SK-N-MC (cell line): ENCODE data around the gene FOSL2.

Experiments used
- DNase-seq: peaks from one replicate; pipeline ENCODE4 v3.0.0-alpha.2; 2011; ENCODE audit warnings: low read depth, low spot score
- H3K27ac ChIP-seq: fragments of 200-600 bp; sonication (generic); 2 replicates; pipeline ENCODE4 v1.5.1; 2016; ENCODE audit warnings: mixed run types
- H3K36me3 ChIP-seq: fragments of 200-600 bp; sonication (generic); 2 replicates; pipeline ENCODE4 v1.6.1; 2017; ENCODE audit warnings: antibody characterized with exemption, low read length, mixed read lengths; ENCODE audit not compliant: insufficient read depth
- H3K4me3 ChIP-seq: fragments of 200-600 bp; sonication (generic); 2 replicates; pipeline ENCODE4 v1.5.1; 2016
- H3K9ac ChIP-seq: fragments of 200-600 bp; sonication (generic); 2 replicates; pipeline ENCODE4 v1.8.0; 2017; ENCODE audit warnings: mixed run types, mixed read lengths; ENCODE audit not compliant: insufficient read length
- H3K9me3 ChIP-seq: fragments of 200-600 bp; sonication (generic); 2 replicates; pipeline ENCODE4 v1.6.1; 2017; ENCODE audit warnings: low read depth, mild to moderate bottlenecking, antibody characterized with exemption, low read length, moderate library complexity, mixed read lengths
- EZH2 ChIP-seq: fragments of 200-600 bp; sonication (generic); IDR thresholded peaks from one replicate; pipeline ENCODE4 v1.6.1; 2017; ENCODE audit warnings: antibody characterized with exemption
- FOXP2 ChIP-seq: optimal IDR thresholded peaks from 2 replicates; pipeline ENCODE3; 2011; ENCODE audit warnings: mild to moderate bottlenecking, moderate library complexity; ENCODE audit not compliant: insufficient read depth; ENCODE audit errors: extremely low read length, control extremely low read depth
- POLR2AphosphoS5 ChIP-seq: IDR thresholded peaks from 2 replicates; pipeline ENCODE4 v1.6.1; 2012; ENCODE audit warnings: mild to moderate bottlenecking, low read depth, low read length, borderline replicate concordance

FOSL2 gene

DNA sequence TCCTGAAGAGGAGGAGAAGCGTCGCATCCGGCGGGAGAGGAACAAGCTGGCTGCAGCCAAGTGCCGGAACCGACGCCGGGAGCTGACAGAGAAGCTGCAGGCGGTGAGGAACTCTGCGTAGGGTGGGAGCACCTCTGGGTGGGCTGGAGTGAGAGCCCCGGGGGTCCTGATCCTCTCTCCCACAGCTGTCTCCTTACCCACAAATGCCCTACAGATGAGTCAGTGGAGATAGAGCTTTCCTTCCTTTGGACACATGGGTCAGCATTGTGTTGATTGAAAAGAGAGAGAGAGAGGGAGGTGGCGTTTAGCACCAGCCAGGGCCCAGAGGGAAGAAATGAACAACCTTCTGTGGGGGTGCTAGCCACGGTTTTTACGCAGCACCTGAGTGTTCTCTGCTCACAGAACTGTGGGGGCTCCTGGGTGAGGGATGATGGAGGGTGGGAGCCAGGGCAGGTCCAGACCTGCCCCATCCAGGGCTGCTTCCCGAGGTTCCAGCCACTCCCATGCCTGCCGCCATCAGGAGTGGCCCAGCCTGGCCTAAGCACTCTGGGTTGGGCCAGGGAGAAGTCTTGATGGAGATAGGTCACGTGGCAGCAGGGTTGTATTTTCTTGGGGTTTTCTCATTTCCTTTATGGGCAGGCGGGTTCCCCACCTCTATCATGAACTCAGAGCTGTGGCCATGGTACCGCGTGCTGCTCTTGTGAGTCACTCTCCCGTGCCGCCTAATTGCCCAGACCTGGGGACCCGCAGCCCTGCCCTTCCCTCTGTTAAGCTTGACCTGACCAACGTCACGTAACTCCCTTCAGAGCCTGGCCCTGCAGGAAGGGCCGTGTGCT is 16.3 kb downstream of the FOSL2 start:
- Histone ChIP-seq H3K27ac (no peak overlapping the region), H3K36me3 (no peaks in the 10 kb centered on the region; the same call in 1 of the 2 replicates), H3K9me3 (no peaks in the 10 kb centered on the region), H3K4me3 (no peak overlapping the region), H3K9ac (no peak overlapping the region)
- no peak for DNase-seq
- TF ChIP-seq EZH2 (no peak), POLR2AphosphoS5 (no peak), FOXP2 (no peak)

DNA sequence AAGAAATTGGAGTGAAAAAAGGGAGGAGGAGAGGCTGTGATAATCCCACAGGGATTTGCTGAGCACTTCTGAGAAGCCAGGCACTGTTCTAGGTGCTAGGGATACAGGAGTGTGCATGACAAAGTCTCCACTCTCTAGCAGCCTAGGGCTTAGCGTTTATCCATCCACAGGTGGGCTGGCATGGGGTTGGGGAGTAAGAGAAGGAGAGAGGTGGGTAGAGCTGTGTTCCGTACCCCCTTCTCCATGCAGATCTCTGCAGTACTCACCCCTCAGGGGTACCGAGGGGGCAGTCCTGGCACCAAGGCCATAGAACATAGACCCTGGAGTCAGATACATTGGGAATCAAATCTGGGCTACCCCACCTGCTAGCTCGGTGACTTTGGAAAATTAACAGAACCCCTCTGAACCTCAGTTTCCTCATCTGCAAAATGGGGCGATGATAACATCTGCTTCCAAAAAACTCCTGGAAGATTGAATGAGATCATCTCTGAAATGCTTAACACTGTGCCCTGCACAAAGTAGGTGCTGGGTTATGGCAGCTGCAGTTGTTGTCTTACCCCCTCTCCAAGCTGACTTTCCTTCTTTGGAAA is 18.6 kb downstream of the FOSL2 start:
- DNase-seq: no peak
- Histone ChIP-seq H3K36me3 (no peaks in the 10 kb centered on the region; the same call in 1 of the 2 replicates), H3K27ac (no peak overlapping the region), H3K4me3 (no peak overlapping the region), H3K9ac (no peak overlapping the region), H3K9me3 (no peaks in the 10 kb centered on the region)
- TF ChIP-seq POLR2AphosphoS5: no peak
- no peak for TF ChIP-seq FOXP2
- no peak for TF ChIP-seq EZH2

DNA sequence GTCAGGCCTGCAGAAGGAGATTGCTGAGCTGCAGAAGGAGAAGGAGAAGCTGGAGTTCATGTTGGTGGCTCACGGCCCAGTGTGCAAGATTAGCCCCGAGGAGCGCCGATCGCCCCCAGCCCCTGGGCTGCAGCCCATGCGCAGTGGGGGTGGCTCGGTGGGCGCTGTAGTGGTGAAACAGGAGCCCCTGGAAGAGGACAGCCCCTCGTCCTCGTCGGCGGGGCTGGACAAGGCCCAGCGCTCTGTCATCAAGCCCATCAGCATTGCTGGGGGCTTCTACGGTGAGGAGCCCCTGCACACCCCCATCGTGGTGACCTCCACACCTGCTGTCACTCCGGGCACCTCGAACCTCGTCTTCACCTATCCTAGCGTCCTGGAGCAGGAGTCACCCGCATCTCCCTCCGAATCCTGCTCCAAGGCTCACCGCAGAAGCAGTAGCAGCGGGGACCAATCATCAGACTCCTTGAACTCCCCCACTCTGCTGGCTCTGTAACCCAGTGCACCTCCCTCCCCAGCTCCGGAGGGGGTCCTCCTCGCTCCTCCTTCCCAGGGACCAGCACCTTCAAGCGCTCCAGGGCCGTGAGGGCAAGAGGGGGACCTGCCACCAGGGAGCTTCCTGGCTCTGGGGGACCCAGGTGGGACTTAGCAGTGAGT is 19.4 kb downstream of the FOSL2 start:
- Histone ChIP-seq H3K4me3 (no peak overlapping the region), H3K36me3 (no peaks in the 10 kb centered on the region; the same call in 1 of the 2 replicates), H3K27ac (no peak overlapping the region), H3K9me3 (no peaks in the 10 kb centered on the region), H3K9ac (no peak overlapping the region)
- DNase-seq: no peak
- no peak for TF ChIP-seq EZH2
- TF ChIP-seq FOXP2: no peak
- TF ChIP-seq POLR2AphosphoS5: no peak

DNA sequence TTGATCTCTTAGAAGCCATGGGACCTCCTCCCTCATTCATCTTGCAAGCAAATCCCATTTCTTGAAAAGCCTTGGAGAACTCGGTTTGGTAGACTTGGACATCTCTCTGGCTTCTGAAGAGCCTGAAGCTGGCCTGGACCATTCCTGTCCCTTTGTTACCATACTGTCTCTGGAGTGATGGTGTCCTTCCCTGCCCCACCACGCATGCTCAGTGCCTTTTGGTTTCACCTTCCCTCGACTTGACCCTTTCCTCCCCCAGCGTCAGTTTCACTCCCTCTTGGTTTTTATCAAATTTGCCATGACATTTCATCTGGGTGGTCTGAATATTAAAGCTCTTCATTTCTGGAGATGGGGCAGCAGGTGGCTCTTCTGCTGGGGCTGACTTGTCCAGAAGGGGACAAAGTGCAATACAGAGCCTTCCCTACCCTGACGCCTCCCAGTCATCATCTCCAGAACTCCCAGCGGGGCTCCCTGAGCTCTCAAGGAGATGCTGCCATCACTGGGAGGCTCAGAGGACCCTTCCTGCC is 20.0 kb downstream of the FOSL2 start:
- Histone ChIP-seq H3K9me3 (no peaks in the 10 kb centered on the region), H3K27ac (no peak overlapping the region), H3K9ac (no peak overlapping the region), H3K4me3 (no peak overlapping the region), H3K36me3 (no peaks in the 10 kb centered on the region; the same call in 1 of the 2 replicates)
- TF ChIP-seq POLR2AphosphoS5 (no peak), FOXP2 (no peak), EZH2 (no peak)
- no peak for DNase-seq

DNA sequence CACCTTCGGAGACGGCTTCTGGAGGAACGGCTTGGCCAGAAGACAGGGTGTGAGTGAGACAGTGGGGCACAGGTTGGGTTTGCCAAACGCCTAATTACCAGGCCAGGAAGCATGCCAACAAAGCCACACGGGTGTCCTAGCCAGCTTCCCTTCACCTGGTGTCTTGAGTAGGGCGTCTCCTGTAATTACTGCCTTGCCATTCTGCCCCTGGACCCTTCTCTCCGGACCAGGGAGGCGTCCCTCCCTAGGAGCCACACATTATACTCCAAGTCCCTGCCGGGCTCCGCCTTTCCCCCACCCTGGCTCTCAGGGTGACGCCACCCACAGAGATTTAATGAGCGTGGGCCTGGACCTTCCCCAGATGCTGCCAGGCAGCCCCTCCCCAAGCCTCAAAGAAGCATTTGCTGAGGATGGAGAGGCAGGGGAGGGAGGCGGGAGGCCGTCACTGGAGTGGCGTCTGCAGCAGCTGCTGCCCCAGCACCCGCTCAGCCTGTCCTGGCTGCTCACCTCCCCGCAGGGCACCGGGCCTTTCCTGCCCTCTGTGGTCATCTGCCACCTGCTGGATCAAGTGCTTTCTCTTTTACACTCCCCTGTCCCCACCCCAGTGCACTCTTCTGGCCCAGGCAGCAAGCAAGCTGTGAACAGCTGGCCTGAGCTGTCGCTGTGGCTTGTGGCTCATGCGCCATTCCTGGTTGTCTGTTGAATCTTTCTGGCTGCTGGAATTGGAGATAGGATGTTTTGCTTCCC is 20.7 kb downstream of the FOSL2 start:
- Histone ChIP-seq H3K27ac (no peak overlapping the region), H3K36me3 (no peaks in the 10 kb centered on the region)
- no peak for DNase-seq

DNA sequence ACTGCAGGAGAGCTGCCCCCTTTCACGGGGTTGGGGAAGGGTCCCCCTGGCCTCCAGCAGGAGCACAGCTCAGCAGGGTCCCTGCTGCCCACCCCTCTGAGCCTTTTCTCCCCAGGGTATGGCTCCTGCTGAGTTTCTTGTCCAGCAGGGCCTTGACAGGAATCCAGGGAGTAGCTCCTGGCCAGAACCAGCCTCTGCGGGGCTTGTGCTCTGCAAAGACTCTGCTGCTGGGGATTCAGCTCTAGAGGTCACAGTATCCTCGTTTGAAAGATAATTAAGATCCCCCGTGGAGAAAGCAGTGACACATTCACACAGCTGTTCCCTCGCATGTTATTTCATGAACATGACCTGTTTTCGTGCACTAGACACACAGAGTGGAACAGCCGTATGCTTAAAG is 21.2 kb downstream of the FOSL2 start:
- H3K27ac ChIP-seq: no peak overlapping the region
- H3K4me3 ChIP-seq: no peak overlapping the region
- H3K36me3 ChIP-seq: no peaks in the 10 kb centered on the region
- DNase-seq: no peak
- TF ChIP-seq POLR2AphosphoS5 (no peak), FOXP2 (no peak), EZH2 (no peak)
- no peak overlapping the region for H3K9ac ChIP-seq
- H3K9me3 ChIP-seq: no peaks in the 10 kb centered on the region

More for the DNA sequence above, 20.7 kb downstream of the FOSL2 start:
- no peaks in the 10 kb centered on the region for H3K9me3 ChIP-seq
- no peak overlapping the region for H3K9ac ChIP-seq
- no peak overlapping the region for H3K4me3 ChIP-seq
- TF ChIP-seq FOXP2 (no peak), POLR2AphosphoS5 (no peak), EZH2 (no peak)

DNA sequence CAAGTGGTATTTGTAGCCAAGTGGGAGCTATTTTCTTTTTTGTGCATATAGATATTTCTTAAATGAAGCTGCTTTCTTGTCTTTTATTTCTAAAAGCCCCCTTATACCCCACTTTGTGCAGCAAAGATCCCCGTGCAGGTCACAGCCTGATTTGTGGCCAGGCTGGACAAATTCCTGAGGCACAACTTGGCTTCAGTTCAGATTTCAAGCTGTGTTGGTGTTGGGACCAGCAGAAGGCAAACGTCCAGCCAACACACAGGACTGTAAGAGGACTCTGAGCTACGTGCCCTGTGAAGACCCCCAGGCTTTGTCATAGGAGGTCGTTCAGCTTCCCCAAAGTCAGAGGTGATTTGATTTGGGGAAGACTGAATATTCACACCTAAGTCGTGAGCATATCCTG is 21.9 kb downstream of the FOSL2 start:
- no peak for TF ChIP-seq EZH2
- no peak for TF ChIP-seq FOXP2
- TF ChIP-seq POLR2AphosphoS5: no peak
- no peak overlapping the region for H3K9ac ChIP-seq
- no peak for DNase-seq
- H3K9me3 ChIP-seq: no peaks in the 10 kb centered on the region
- no peaks in the 10 kb centered on the region for H3K36me3 ChIP-seq
- H3K27ac ChIP-seq: no peak overlapping the region
- H3K4me3 ChIP-seq: no peak overlapping the region

DNA sequence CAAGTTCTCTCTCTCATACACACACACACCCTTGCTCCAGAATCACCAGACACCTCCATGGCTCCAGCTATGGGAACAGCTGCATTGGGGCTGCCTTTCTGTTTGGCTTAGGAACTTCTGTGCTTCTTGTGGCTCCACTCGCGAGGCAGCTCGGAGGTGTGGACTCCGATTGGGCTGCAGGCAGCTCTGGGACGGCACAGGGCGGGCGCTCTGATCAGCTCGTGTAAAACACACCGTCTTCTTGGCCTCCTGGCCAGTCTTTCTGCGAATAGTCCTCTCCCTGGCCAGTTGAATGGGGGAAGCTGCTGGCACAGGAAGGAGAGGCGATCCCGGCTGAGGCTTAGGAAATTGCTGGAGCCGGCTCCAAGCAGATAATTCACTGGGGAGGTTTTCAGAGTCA is 22.4 kb downstream of the FOSL2 start:
- no peak for TF ChIP-seq EZH2
- no peak for TF ChIP-seq FOXP2
- TF ChIP-seq POLR2AphosphoS5: no peak
- no peak overlapping the region for H3K9ac ChIP-seq
- no peak overlapping the region for H3K4me3 ChIP-seq
- H3K36me3 ChIP-seq: no peaks in the 10 kb centered on the region
- H3K9me3 ChIP-seq: no peaks in the 10 kb centered on the region
- DNase-seq: no peak
- no peak overlapping the region for H3K27ac ChIP-seq
